H1 (cell line): ENCODE results near the gene LRRC23. TPM values are rescaled to one million over a fixed set of nuclear protein-coding genes. Genes with fewer than 3 reads are reported as not detected.
A peak's percentile ranks its signal among the peaks of the same experiment; 100 is the strongest.

Experiments used
- BRCA1 ChIP-seq: IDR thresholded peaks from 2 replicates; pipeline ENCODE4 v1.6.1; 2012; ENCODE audit warnings: low read depth, low read length, improper control_type of control experiment
- CHD1 ChIP-seq: IDR thresholded peaks from 2 replicates; pipeline ENCODE4 v1.6.1; 2012; ENCODE audit warnings: low read depth, low read length, improper control_type of control experiment
- CHD2 ChIP-seq: IDR thresholded peaks from 2 replicates; pipeline ENCODE4 v1.6.1; 2012; ENCODE audit warnings: low read length, improper control_type of control experiment
- FOSL1 ChIP-seq: IDR thresholded peaks from 2 replicates; pipeline ENCODE4 v1.6.1; 2011; ENCODE audit warnings: mild to moderate bottlenecking, low read depth, low read length, moderate library complexity; ENCODE audit not compliant: insufficient read depth
- JUN ChIP-seq: IDR thresholded peaks from 2 replicates; pipeline ENCODE4 v1.6.1; 2011; ENCODE audit warnings: low read depth, mild to moderate bottlenecking, improper control_type of control experiment, low read length
- NANOG ChIP-seq: IDR thresholded peaks from 2 replicates; pipeline ENCODE4 v1.6.1; 2011; ENCODE audit warnings: low read length, low read depth, mild to moderate bottlenecking, inconsistent platforms; ENCODE audit not compliant: insufficient read depth, poor library complexity, severe bottlenecking
- NRF1 ChIP-seq: IDR thresholded peaks from 2 replicates; pipeline ENCODE4 v1.6.1; 2011; ENCODE audit warnings: mild to moderate bottlenecking, low read depth, low read length, improper control_type of control experiment
- RAD21 ChIP-seq, 2 experiments: IDR thresholded peaks in 1 of 2; conservative IDR thresholded peaks in 1 of 2; 2 replicates each; pipeline ENCODE4 v1.6.1; 2011; ENCODE audit warnings: low read depth in 2 of 2, low read length in 2 of 2, improper control_type of control experiment in 1 of 2, inconsistent platforms in 1 of 2, mild to moderate bottlenecking in 1 of 2, moderate library complexity in 1 of 2
- RNF2 ChIP-seq: fragments of 200-900, 300-1000 bp; sonication (generic); IDR thresholded peaks from 2 replicates; pipeline ENCODE4 v1.7.1; 2016; ENCODE audit warnings: borderline replicate concordance, low read depth, mild to moderate bottlenecking, antibody characterized with exemption, low read length; ENCODE audit not compliant: poor library complexity, severe bottlenecking; ENCODE audit errors: missing control alignments
- RXRA ChIP-seq: IDR thresholded peaks from 2 replicates; pipeline ENCODE4 v1.6.1; 2011; ENCODE audit warnings: low read depth, mild to moderate bottlenecking, low read length, moderate library complexity; ENCODE audit not compliant: insufficient read depth
- SIX5 ChIP-seq: IDR thresholded peaks from 2 replicates; pipeline ENCODE4 v1.6.1; 2011; ENCODE audit warnings: mild to moderate bottlenecking, low read depth, low read length
- SP4 ChIP-seq: IDR thresholded peaks from 2 replicates; pipeline ENCODE4 v1.6.1; 2012; ENCODE audit warnings: low read length, inconsistent platforms
- SRF ChIP-seq: IDR thresholded peaks from 2 replicates; pipeline ENCODE4 v1.6.1; 2011; ENCODE audit warnings: mild to moderate bottlenecking, low read depth, low read length, moderate library complexity
- TBP ChIP-seq: IDR thresholded peaks from 2 replicates; pipeline ENCODE4 v1.6.1; 2011; ENCODE audit warnings: low read depth, low read length, improper control_type of control experiment
- ZNF274 ChIP-seq: IDR thresholded peaks from 2 replicates; pipeline ENCODE4 v1.7.0; 2012; ENCODE audit warnings: low read length, borderline replicate concordance; ENCODE audit errors: extremely low read depth
- polyA plus RNA-seq, 7 experiments: library from polyadenylated mRNA; depleted of rRNA in 3 of 7; stranded (reverse) in 5 of 7; unstranded in 2 of 7; fragments of >200 nt in 5 of 7; fragments of 200-250 nt in 2 of 7; gene quantifications; 1 replicate in 5 of 7; 2 replicates in 1 of 7; 4 replicates in 1 of 7; pipeline versions ENCODE4 v1.2.1 to v1.2.3, GENCODE V29; 2011 to 2013; ENCODE audit warnings: missing spikeins in 2 of 7, mixed read lengths in 2 of 7
- total RNA-seq: library from RNA; stranded (reverse); fragmentation: NEBNext Ultra II Directional; extraction: Animal tissue kit (Norgen Biotek cat#: 25700); gene quantifications from 2 replicates; pipeline ENCODE4 v1.2.1, GENCODE V29; 2021
- TF ChIP-seq, protein P1 (sequence below): IDR thresholded peaks from 2 replicates; pipeline ENCODE4 v1.6.1; 2011; ENCODE audit warnings: low read depth, mild to moderate bottlenecking, low read length; ENCODE audit not compliant: insufficient read depth
- TF ChIP-seq, protein P2 (sequence below): IDR thresholded peaks from 2 replicates; pipeline ENCODE4 v1.6.1; 2012; ENCODE audit warnings: low read length, inconsistent platforms
- TF ChIP-seq, protein P3 (sequence below): IDR thresholded peaks from 2 replicates; pipeline ENCODE4 v1.6.1; 2011; ENCODE audit warnings: low read length, improper control_type of control experiment
- TF ChIP-seq, protein P4 (sequence below): IDR thresholded peaks from 2 replicates; pipeline ENCODE4 v1.6.1; 2012; ENCODE audit warnings: inconsistent platforms

The LRRC23 gene
- total and polyA plus RNA-seq, 2 of the 8 experiments (the other 6 are each of a cell fraction or from before 2014, with no cell fraction given): 2.5 to 3.6 TPM

DNA sequence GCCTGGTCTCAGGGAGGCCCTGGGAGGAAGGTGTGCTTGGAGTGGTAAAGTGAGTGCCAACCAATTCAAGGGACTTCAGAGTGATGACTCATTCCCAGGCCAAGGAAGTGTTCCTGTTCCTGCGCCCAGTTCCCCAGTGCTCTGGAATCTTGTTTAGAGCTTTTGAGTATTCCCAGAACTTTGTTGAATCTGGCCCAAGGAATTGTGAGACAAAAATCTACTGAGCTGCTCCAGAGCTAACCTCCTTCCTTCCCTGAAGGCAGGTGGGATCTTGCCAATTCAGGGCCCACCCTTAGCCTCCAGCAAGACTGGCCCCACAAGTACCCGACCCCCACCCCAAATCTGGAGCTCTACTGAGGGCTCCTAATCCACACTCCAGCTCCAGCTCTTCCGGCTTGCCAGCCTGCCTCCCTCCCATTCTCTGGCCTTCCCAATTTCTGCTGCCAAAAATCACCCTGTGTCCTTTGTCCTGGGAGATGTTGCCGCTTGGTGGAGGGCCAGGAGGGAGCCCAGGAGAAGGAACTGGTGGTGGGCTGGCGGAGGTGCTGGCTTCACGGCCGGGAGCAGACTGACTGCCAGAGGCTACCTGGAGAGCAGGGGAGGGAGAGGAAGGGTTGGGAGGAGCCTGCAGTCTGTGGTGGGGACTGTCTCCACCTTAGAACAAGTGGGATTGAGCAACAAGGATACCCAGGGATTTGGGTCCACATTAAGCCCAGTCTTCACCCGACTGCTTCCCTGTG lies 21.1 kb downstream of the LRRC23 start (continued):
- TF ChIP-seq, protein P1, sequence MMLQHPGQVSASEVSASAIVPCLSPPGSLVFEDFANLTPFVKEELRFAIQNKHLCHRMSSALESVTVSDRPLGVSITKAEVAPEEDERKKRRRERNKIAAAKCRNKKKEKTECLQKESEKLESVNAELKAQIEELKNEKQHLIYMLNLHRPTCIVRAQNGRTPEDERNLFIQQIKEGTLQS: no peak
- no peak for TF ChIP-seq NRF1
- TF ChIP-seq NANOG: no peak
- TF ChIP-seq SRF: no peak
- no peak for TF ChIP-seq BRCA1
- TF ChIP-seq FOSL1: no peak
- TF ChIP-seq RNF2: no peak
- TF ChIP-seq CHD2: no peak
- no peak for TF ChIP-seq SP4
- TF ChIP-seq, protein P2, sequence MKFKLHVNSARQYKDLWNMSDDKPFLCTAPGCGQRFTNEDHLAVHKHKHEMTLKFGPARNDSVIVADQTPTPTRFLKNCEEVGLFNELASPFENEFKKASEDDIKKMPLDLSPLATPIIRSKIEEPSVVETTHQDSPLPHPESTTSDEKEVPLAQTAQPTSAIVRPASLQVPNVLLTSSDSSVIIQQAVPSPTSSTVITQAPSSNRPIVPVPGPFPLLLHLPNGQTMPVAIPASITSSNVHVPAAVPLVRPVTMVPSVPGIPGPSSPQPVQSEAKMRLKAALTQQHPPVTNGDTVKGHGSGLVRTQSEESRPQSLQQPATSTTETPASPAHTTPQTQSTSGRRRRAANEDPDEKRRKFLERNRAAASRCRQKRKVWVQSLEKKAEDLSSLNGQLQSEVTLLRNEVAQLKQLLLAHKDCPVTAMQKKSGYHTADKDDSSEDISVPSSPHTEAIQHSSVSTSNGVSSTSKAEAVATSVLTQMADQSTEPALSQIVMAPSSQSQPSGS: no peak
- no peak for TF ChIP-seq JUN
- no peak for TF ChIP-seq ZNF274
- TF ChIP-seq SIX5: no peak
- TF ChIP-seq TBP: peak; percentile 59; the same call in 1 of the 2 replicates
- TF ChIP-seq, protein P3, sequence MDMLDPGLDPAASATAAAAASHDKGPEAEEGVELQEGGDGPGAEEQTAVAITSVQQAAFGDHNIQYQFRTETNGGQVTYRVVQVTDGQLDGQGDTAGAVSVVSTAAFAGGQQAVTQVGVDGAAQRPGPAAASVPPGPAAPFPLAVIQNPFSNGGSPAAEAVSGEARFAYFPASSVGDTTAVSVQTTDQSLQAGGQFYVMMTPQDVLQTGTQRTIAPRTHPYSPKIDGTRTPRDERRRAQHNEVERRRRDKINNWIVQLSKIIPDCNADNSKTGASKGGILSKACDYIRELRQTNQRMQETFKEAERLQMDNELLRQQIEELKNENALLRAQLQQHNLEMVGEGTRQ: no peak
- no peak for TF ChIP-seq CHD1
- TF ChIP-seq, protein P4, sequence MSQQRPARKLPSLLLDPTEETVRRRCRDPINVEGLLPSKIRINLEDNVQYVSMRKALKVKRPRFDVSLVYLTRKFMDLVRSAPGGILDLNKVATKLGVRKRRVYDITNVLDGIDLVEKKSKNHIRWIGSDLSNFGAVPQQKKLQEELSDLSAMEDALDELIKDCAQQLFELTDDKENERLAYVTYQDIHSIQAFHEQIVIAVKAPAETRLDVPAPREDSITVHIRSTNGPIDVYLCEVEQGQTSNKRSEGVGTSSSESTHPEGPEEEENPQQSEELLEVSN: no peak
- TF ChIP-seq RAD21 (IDR thresholded peaks at IDR 0.05 in 1 of 2, conservative IDR thresholded peaks at IDR 0.05 in 1 of 2; ENCODE audit: low read depth in 2 of 2, low read length in 2 of 2): 0 out of 4 replicates have a peak, but pooled peaks of 1 of the 2 experiments have one; percentile 9
- no peak for TF ChIP-seq RXRA
